NT2/D1 (cell line): ENCODE results near the gene CNNM1.

Experiments
- SUZ12 ChIP-seq: IDR thresholded peaks from 2 replicates; pipeline ENCODE4 v1.6.1; 2011; ENCODE audit not compliant: insufficient read length, insufficient read depth; ENCODE audit errors: extremely low read depth
- YY1 ChIP-seq: IDR thresholded peaks from 2 replicates; pipeline ENCODE4 v1.6.1; 2011; ENCODE audit not compliant: insufficient read length, insufficient read depth

DNA sequence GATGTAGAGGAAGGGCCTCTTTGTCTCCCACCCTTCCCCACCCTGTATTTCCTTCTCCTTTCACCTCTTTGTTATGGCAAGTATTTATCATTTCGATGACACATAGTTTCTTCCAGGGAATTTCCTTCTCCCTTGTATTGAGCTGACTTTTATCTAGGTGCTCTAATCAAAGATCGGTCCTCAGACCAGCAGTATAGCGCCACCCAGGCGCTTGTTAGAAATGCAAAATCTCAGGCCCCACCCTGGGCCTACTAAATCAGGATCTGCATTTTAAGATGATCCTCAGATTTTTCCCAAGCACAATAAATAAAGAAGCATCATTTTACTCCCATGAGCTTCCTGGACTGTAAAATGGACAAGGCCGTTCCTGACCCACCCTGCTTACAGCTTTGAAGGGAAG lies 113.2 kb downstream of the CNNM1 start:
- TF ChIP-seq YY1 (no peak), SUZ12 (no peak)
